Left ventricle myocardium superior (tissue), 1 donor: ENCODE data around the gene FZD2. TPM values are rescaled to one million over a fixed set of nuclear protein-coding genes. Genes with fewer than 3 reads are reported as not detected.

Experiments used
- ATAC-seq: fragments of 200-7000 bp; cut with Tn5 transposase; one replicate; pipeline ENCODE4 v1.9.1; 2020; ENCODE audit warnings: mild to moderate bottlenecking, moderate library complexity
- DNase-seq: peaks from one replicate; pipeline ENCODE4 v3.0.0-alpha.2; 2020
- intact Hi-C: fragments of 100-400 bp; cut with micrococcal nuclease; formaldehyde crosslinking; loops from one replicate; pipeline ENCODE4 v1.11.0; 2022
- total RNA-seq: library from RNA; stranded (reverse); fragmentation: NEBNext Ultra II Directional; extraction: Animal tissue kit (Norgen Biotek cat#: 25700); gene quantifications from one replicate; pipeline ENCODE4 v1.2.1, GENCODE V29; 2021
- donor health status: DM: no; HTN: yes; CAD: no; lungs with severe emphysema.

FZD2 gene
- total RNA-seq, 1 donor from 2014 or later: 3.1 TPM

GRCh38 chr17:44543213-44543904 lies 13.9 kb upstream of the FZD2 start:
- intact Hi-C loops: no loop called here
- ATAC-seq: no peak

GRCh38 chr17:44543905-44544523 lies 13.3 kb upstream of the FZD2 start:
- intact Hi-C loops: no loop called here
- ATAC-seq: no peak
- DNase-seq: no peak

More at GRCh38 chr17:44543213-44543904, 13.9 kb upstream of the FZD2 start:
- DNase-seq: no peak

- no peak for ATAC-seq
- intact Hi-C loops: no loop called here
- no peak for DNase-seq
Observed at GRCh38 chr17:44546671-44547606, 10.3 kb upstream of the FZD2 start.

GRCh38 chr17:44547625-44548267 lies 9.5 kb upstream of the FZD2 start:
- intact Hi-C loops: no loop called here
- ATAC-seq: peak; percentile 71
- no peak for DNase-seq

- ATAC-seq (peak; percentile 21), DNase-seq (no peak)
- intact Hi-C loops: no loop called here
Observed at GRCh38 chr17:44548376-44549230, 8.7 kb upstream of the FZD2 start.

GRCh38 chr17:44549686-44550085 lies 7.6 kb upstream of the FZD2 start:
- peak; percentile 25 for ATAC-seq
- intact Hi-C loops: no loop called here
- DNase-seq: no peak

DNA sequence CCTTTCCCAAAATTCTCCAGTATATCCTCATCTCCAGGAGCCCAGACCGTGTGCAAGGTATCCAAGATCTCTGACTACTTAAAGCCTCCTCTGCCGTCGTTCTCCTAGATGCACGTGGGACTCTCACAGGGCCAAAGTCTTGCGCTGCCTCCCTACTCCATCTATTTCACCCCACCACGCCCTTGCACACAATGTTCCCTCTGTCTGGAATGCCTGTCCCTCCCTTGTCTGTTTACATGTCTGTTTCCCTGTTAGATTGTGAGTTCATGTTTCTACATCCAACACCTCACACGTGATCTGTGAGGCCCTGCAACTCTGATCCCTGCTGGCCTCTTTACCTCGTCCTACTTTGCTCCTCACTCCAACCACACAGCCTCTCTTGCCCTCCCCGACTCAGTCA lies 4.9 kb upstream of the FZD2 start:
- intact Hi-C loops: no loop called here
- ATAC-seq (no peak), DNase-seq (no peak)

GRCh38 chr17:44555099-44555498 lies 2.2 kb upstream of the FZD2 start:
- DNase-seq: no peak
- no peak for ATAC-seq
- intact Hi-C loops: no loop called here

- DNase-seq: no peak
- ATAC-seq: peak; percentile 80
- intact Hi-C loops: no loop called here
Observed at GRCh38 chr17:44556166-44556831, 985 bp upstream of the FZD2 start.

- intact Hi-C loops: no loop called here
- ATAC-seq: peak; percentile 30
Observed at GRCh38 chr17:44557651-44558285, 484 bp downstream of the FZD2 start.

GRCh38 chr17:44558334-44558709 lies 1.0 kb downstream of the FZD2 start:
- DNase-seq (no peak), ATAC-seq (no peak)
- intact Hi-C loops: no loop called here

More at GRCh38 chr17:44557651-44558285, 484 bp downstream of the FZD2 start:
- peak; percentile 71 for DNase-seq

- no peak for DNase-seq
- no peak for ATAC-seq
- intact Hi-C loops: no loop called here
Observed at GRCh38 chr17:44558710-44559633, 1.7 kb downstream of the FZD2 start.

DNA sequence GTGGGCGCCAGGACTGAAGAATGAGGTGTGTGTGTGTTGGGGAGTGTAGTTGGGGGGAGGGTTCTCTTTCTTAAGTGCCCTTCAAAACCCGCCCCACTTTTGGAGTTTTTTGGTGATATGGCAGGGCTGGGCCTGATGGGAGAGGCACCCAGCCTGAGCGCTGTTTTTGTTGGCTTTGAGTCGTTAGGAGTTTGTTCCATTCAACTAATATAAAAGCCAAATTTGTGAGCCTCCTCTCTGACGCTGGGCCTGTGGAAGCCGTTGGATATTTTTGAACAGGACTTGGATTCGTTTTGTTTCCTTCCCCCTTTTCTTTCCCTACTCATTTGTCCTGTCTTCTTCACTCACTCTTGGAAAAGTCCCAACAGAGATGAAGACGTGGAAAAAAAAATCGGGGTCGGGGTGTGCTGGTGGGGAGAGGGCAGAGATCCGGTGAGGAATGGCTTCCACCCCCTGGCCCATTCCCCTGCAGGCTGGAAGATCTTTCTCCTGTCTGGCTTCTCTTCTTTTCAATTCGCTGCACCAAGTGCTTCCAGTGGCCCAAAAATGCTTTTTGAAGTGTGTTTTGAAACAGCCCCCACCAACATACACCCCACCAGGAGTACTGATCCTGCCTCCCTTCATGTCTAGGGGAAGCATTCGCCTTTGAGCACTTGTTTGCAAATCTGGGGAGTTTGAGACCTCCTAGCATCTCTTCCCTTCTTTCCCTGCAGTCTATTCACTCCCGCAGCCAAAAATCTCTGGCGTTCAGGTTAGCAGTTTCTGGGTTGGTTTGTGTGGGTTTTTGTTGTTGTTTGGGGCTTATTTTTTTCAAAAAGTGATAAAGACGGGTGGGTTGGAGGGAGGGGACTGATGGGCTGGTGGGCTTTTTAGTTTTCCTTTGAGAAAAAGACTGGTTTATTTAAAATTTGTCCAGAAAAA lies 2.6 kb downstream of the FZD2 start:
- DNase-seq (no peak), ATAC-seq (no peak)
- intact Hi-C loops: no loop called here

- intact Hi-C loops: no loop called here
- DNase-seq (no peak), ATAC-seq (no peak)
Observed at GRCh38 chr17:44561237-44561623, 3.9 kb downstream of the FZD2 start.

GRCh38 chr17:44564429-44564828 lies 7.1 kb downstream of the FZD2 start:
- ATAC-seq: no peak
- intact Hi-C loops: no loop called here
- no peak for DNase-seq
